ENCODE data around the gene PEX11B.

DNA sequence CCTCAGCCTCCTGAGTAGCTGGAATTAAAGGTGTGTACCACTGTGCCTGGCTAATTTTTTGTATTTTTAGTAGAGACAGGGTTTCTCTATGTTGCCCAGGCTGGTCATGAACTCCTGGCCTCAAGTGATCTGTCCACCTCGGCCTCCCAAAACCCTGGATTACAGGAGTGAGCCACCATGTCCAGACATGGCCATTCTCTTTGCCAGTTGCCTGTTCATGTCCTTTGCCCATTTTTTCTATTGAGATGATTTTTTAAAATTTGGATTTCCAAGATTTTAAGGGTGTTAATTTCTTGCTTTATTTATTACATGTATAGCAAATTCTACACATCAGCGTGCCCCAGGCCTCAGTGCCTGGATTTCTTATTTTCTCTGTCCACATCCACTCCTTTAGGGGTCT is 48.8 kb upstream of the PEX11B start:
- no peak for TF ChIP-seq EP300 (IDR thresholded peaks at IDR 0.05)
- TF ChIP-seq POLR2AphosphoS5 (IDR thresholded peaks at IDR 0.05) = no peak
- no peak for TF ChIP-seq POLR2A (IDR thresholded peaks at IDR 0.05)
